Mucosa of stomach (tissue), 1 donor: ENCODE results near the gene BCAR3.
"Not testable (repeated sequence)": the region's sequence is repeated elsewhere in the genome, so short reads cannot be mapped to it uniquely, and the experiment has no call there.

Source experiments
- H3K27me3 ChIP-seq: one replicate; pipeline ENCODE4 v1.7.0; 2013; ENCODE audit warnings: mild to moderate bottlenecking, low read length; ENCODE audit not compliant: control insufficient read depth, insufficient read depth
- H3K36me3 ChIP-seq: one replicate; pipeline ENCODE4 v1.7.0; 2013; ENCODE audit warnings: low read length; ENCODE audit not compliant: control insufficient read depth, insufficient read depth
- H3K4me1 ChIP-seq: one replicate; pipeline ENCODE4 v1.7.0; 2013; ENCODE audit warnings: mild to moderate bottlenecking, low read length; ENCODE audit not compliant: control insufficient read depth, insufficient read depth
- H3K4me3 ChIP-seq: one replicate; pipeline ENCODE4 v1.7.0; 2013; ENCODE audit warnings: low read length
- H3K9ac ChIP-seq: one replicate; pipeline ENCODE4 v1.7.0; 2013; ENCODE audit warnings: mild to moderate bottlenecking, low read length, moderate library complexity
- H3K9me3 ChIP-seq: one replicate; pipeline ENCODE4 v1.7.0; 2013; ENCODE audit warnings: mild to moderate bottlenecking, low read length, moderate library complexity; ENCODE audit not compliant: control insufficient read depth
- donor health status: Pancreatic carcinoma.

The BCAR3 gene

GRCh38 chr1:93671099-93671621 lies 10.5 kb downstream of the BCAR3 start:
- Histone ChIP-seq H3K27me3 (no peaks in the 10 kb centered on the region), H3K9me3 (no peaks in the 10 kb centered on the region), H3K4me1 (peaks cover 40% of the 10 kb centered on the region)

GRCh38 chr1:93670141-93670540 lies 11.5 kb downstream of the BCAR3 start:
- Histone ChIP-seq H3K9me3 (no peaks in the 10 kb centered on the region), H3K4me1 (peaks cover 41% of the 10 kb centered on the region)

More at GRCh38 chr1:93671099-93671621, 10.5 kb downstream of the BCAR3 start:
- Histone ChIP-seq H3K9ac (no peak overlapping the region), H3K36me3 (no peaks in the 10 kb centered on the region), H3K4me3 (no peak overlapping the region)

GRCh38 chr1:93669369-93669768 lies 12.3 kb downstream of the BCAR3 start:
- H3K4me1 ChIP-seq = peaks cover 48% of the 10 kb centered on the region
- H3K9ac ChIP-seq = no peak overlapping the region
- no peaks in the 10 kb centered on the region for H3K9me3 ChIP-seq

More at GRCh38 chr1:93670141-93670540, 11.5 kb downstream of the BCAR3 start:
- H3K36me3 ChIP-seq = no peaks in the 10 kb centered on the region
- H3K27me3 ChIP-seq = no peaks in the 10 kb centered on the region
- no peak overlapping the region for H3K4me3 ChIP-seq
- no peak overlapping the region for H3K9ac ChIP-seq

GRCh38 chr1:93668951-93669350 lies 12.7 kb downstream of the BCAR3 start:
- Histone ChIP-seq H3K36me3 (no peaks in the 10 kb centered on the region), H3K9ac (no peak overlapping the region), H3K9me3 (no peaks in the 10 kb centered on the region), H3K4me1 (peaks cover 50% of the 10 kb centered on the region), H3K4me3 (no peak overlapping the region), H3K27me3 (no peaks in the 10 kb centered on the region)

More at GRCh38 chr1:93669369-93669768, 12.3 kb downstream of the BCAR3 start:
- no peaks in the 10 kb centered on the region for H3K36me3 ChIP-seq
- no peaks in the 10 kb centered on the region for H3K27me3 ChIP-seq
- H3K4me3 ChIP-seq = no peak overlapping the region

GRCh38 chr1:93668121-93668520 lies 13.5 kb downstream of the BCAR3 start:
- Histone ChIP-seq H3K4me1 (peaks cover 44% of the 10 kb centered on the region), H3K36me3 (no peaks in the 10 kb centered on the region), H3K27me3 (no peaks in the 10 kb centered on the region), H3K9me3 (no peaks in the 10 kb centered on the region), H3K4me3 (no peak overlapping the region), H3K9ac (no peak overlapping the region)

- Histone ChIP-seq H3K27me3 (no peaks in the 10 kb centered on the region), H3K4me1 (peaks cover 39% of the 10 kb centered on the region), H3K4me3 (no peak overlapping the region), H3K36me3 (no peaks in the 10 kb centered on the region), H3K9me3 (no peaks in the 10 kb centered on the region), H3K9ac (no peak overlapping the region)
Measured at GRCh38 chr1:93667642-93668041, 14.0 kb downstream of the BCAR3 start.

- H3K4me1 ChIP-seq = peaks cover 31% of the 10 kb centered on the region
Measured at GRCh38 chr1:93666613-93667384, 14.8 kb downstream of the BCAR3 start.

GRCh38 chr1:93665015-93665414 lies 16.6 kb downstream of the BCAR3 start:
- peaks cover 25% of the 10 kb centered on the region for H3K4me1 ChIP-seq
- no peak overlapping the region for H3K9ac ChIP-seq
- no peak overlapping the region for H3K4me3 ChIP-seq
- no peaks in the 10 kb centered on the region for H3K36me3 ChIP-seq
- H3K9me3 ChIP-seq = no peaks in the 10 kb centered on the region
- no peaks in the 10 kb centered on the region for H3K27me3 ChIP-seq

More at GRCh38 chr1:93666613-93667384, 14.8 kb downstream of the BCAR3 start:
- no peak overlapping the region for H3K9ac ChIP-seq
- no peaks in the 10 kb centered on the region for H3K36me3 ChIP-seq
- no peaks in the 10 kb centered on the region for H3K9me3 ChIP-seq
- H3K4me3 ChIP-seq = no peak overlapping the region
- H3K27me3 ChIP-seq = no peaks in the 10 kb centered on the region

GRCh38 chr1:93663208-93663614 lies 18.4 kb downstream of the BCAR3 start:
- H3K4me3 ChIP-seq = no peak overlapping the region
- H3K9me3 ChIP-seq = no peaks in the 10 kb centered on the region
- H3K36me3 ChIP-seq = no peaks in the 10 kb centered on the region
- H3K9ac ChIP-seq = no peak overlapping the region
- H3K27me3 ChIP-seq = no peaks in the 10 kb centered on the region
- peaks cover 26% of the 10 kb centered on the region for H3K4me1 ChIP-seq

- no peaks in the 10 kb centered on the region for H3K27me3 ChIP-seq
- H3K9ac ChIP-seq = no peak overlapping the region
- no peak overlapping the region for H3K4me3 ChIP-seq
- peaks cover 22% of the 10 kb centered on the region for H3K4me1 ChIP-seq
- H3K36me3 ChIP-seq = no peaks in the 10 kb centered on the region
- no peaks in the 10 kb centered on the region for H3K9me3 ChIP-seq
Measured at GRCh38 chr1:93662481-93663207, 19.0 kb downstream of the BCAR3 start.

GRCh38 chr1:93661829-93662474 lies 19.7 kb downstream of the BCAR3 start:
- Histone ChIP-seq H3K9ac (no peak overlapping the region), H3K9me3 (no peaks in the 10 kb centered on the region), H3K4me1 (peaks cover 17% of the 10 kb centered on the region), H3K4me3 (no peak overlapping the region), H3K36me3 (no peaks in the 10 kb centered on the region), H3K27me3 (no peaks in the 10 kb centered on the region)

GRCh38 chr1:93661341-93661740 lies 20.3 kb downstream of the BCAR3 start:
- H3K27me3 ChIP-seq, H3K4me3 ChIP-seq, H3K9ac ChIP-seq, H3K9me3 ChIP-seq, H3K36me3 ChIP-seq: not testable (repeated sequence)
- H3K4me1 ChIP-seq = peaks cover 17% of the 10 kb centered on the region
